HT1080 (cell line): ENCODE measurements around the gene TMEM131. TPM values are rescaled to one million over a fixed set of nuclear protein-coding genes. Genes with fewer than 3 reads are reported as not detected.
"Not testable (repeated sequence)": the region's sequence is repeated elsewhere in the genome, so short reads cannot be mapped to it uniquely, and the experiment has no call there.

Source experiments
- DNase-seq: peaks from one replicate; pipeline ENCODE4 v3.0.0-alpha.2; 2015; ENCODE audit warnings: low read depth
- small RNA-seq: library from RNA; depleted of rRNA; stranded (forward); fragments of <200 nt; gene quantifications from one replicate; pipeline ENCODE3, GENCODE V24; 2014
- total RNA-seq: library from RNA; depleted of rRNA; stranded (reverse); fragments of >200 nt; shearing (Covaris generic); gene quantifications from 2 replicates; pipeline ENCODE4 v1.2.3, GENCODE V29; 2014; rRNA removed

TMEM131 gene
- total RNA-seq, 1 experiment from 2014 or later = 9.7 TPM

- no peak for DNase-seq
Observed at GRCh38 chr2:97714084-97714949, 281.4 kb downstream of the TMEM131 start.

- no peak for DNase-seq
Observed at GRCh38 chr2:97713296-97714083, 282.3 kb downstream of the TMEM131 start, which contains the start of gene ZAP70. ZAP70 (plus strand) TSS chr2:97713576; CDS start chr2:97724037, 10,461 bp downstream.

DNA sequence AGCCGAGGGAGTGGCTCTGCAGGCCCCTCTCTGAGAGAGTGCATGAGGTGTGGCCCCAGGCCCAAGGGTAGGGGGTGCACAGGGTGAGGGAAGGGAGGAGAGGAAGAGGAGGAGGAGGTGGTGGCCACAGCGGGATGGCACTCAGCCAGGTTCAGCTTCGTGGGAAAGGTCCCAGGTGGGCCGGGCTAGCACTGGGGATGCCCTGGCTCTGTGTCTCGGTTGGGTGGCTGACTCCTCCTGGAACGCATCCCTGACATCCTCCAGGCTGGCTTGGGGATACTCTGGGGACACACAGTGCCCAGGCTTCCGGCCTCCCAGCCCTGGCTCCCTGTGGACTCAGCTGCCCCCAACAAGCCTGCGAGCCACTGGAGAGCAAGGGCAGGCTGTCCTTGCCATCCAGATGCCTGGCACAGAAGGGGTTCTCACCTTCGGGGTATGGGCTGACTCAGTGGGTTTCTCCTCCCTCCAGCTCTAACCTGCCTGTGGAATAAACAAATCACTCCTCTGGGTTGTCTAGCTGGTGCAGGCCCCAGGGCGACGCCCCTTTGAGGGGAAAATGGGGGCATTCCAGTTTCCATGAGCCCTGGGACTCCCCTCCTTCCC is 283.0 kb downstream of the TMEM131 start:
- DNase-seq = no peak

DNA sequence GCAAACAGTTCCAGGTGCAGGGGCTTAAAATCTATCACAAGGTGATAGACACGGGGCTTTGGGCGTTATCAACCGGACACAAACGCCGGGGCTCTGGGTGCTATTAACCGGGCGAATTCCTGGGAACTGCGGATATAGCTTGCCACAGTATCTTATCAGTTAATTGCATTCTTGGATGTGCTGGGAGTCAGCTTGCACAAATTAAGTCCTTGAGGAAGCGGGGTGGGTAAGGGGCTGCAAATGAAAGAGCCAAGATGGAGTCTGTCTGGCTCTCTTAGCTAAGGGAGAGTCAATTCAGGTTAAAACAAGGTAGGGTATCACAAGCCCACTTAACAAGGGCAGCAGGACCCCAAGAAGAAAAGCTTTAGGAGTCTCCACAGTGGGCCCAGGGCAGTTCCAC is 283.6 kb downstream of the TMEM131 start:
- not testable (repeated sequence) for DNase-seq

DNA sequence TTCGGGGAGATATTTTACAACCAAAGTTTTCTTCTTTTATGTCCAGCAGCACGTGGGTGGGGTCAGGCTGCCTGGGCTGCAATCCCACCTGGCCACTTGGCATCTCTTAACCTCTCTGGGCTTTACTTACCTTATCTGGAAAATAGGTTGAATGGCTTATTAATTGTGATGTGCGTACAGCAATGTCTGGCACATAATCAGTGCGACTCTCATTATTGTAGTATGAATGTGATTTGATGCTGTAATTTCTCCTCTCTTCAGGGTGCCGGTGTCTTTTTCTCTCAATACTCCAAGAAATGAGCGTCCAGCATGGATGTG is 284.4 kb downstream of the TMEM131 start:
- no peak for DNase-seq

DNA sequence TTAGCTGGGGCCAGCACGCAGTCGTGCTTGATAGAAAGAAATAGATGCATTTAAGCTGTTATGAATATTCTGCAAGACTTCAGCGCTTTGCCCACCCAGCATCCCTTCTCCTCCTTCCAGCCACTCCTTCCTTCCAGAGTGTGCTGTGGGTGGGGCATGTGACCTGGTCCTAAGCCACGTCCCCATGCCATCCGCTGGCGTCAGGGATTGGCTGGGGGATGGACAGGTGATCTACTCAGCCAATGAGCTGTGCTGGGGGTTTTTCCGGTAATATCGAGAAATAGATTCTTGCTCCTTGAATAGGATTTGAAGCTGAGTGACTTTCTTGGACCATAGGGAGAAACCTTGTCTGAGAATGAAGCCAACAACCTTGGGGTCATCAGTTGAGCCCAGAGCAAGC is 287.1 kb downstream of the TMEM131 start:
- no peak for DNase-seq

DNA sequence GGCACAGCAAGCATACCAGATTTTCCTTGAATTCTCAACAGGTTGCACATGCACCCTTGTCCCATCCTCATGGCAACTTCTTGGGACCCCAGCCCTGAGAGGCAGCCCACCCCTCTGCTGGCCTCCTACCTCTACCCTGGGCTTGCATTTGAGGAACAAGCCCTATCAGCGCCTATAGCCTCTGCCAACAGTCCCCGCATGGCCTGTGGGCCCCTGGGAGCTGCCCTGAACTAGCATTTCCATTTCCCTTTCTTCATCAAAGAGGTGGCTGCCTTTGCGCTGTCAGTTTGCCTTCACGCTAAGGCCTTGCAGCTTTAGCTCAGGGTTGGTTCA is 287.7 kb downstream of the TMEM131 start:
- DNase-seq = no peak

GRCh38 chr2:97707362-97708047 is 288.2 kb downstream of the TMEM131 start:
- no peak for DNase-seq

DNA sequence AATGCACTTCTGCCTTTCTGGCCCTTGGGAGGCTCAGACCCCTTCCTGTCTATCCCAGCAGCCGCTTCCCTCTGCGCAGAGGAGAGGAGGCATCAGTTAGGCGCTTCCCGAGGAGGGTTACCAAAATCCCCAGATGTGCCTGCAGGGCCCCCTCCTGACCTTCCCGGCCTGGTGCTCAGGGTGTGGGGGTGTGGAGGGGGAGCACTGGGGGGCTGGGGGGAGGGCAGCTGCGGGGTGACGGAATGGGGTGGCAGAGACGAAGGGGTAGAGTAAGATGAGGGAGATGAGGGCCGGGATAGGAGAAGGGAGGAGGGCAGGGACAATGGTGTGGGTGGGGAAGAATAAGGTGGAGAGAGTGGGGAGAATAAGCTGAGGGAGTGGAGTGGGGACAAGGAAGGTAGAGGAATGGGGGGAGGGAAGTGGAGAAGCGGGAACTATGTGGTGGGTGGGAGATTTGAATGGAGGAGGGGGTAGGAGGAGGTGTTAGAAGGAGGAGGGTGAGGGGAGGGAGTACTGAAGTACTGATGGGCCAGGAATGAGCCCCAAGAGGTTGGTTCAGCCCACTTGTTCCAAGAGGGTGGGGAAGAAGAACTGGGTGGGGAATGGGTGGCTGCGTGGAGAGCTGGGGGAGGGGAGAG is 288.9 kb downstream of the TMEM131 start:
- no peak for DNase-seq

Small RNAs within 50 kb of the gene (small RNA-seq; reads per million reads assigned to genes)
- gene HMGN1P36 = not detected
- not detected for gene RNU7-96P

Other genes starting within 250 kb of the TMEM131 start
- not detected in 2 replicates for gene VWA3B, start 91.2 kb upstream of the TMEM131 start, total RNA-seq